Vagina (tissue), 2 donors: ENCODE results near the gene TMEM171.

Source experiments
- CTCF ChIP-seq, 3 experiments: fragments of 450-650 bp in 2 of 3; fragments of 200-600 bp in 1 of 3; sonication (generic) in 1 of 3; IDR thresholded peaks; one replicate each; pipeline ENCODE4 v1.5.1; 2017 to 2019; ENCODE audit warnings: antibody characterized with exemption in 3 of 3, mild to moderate bottlenecking in 2 of 3, moderate library complexity in 2 of 3
- POLR2A ChIP-seq, 2 donors: fragments of 450-650 bp; IDR thresholded peaks; one replicate each; pipeline ENCODE4 v1.6.1; 2017; ENCODE audit warnings: antibody characterized with exemption in 2 of 2, mild to moderate bottlenecking in 2 of 2, moderate library complexity in 2 of 2
- POLR2AphosphoS5 ChIP-seq, 2 donors: sonication (generic); formaldehyde crosslinking; IDR thresholded peaks; one replicate each; pipeline ENCODE4 v1.9.0; 2017; ENCODE audit warnings: antibody characterized with exemption in 2 of 2, mild to moderate bottlenecking in 2 of 2, low read depth in 1 of 2; ENCODE audit not compliant: insufficient read depth in 1 of 2

DNA sequence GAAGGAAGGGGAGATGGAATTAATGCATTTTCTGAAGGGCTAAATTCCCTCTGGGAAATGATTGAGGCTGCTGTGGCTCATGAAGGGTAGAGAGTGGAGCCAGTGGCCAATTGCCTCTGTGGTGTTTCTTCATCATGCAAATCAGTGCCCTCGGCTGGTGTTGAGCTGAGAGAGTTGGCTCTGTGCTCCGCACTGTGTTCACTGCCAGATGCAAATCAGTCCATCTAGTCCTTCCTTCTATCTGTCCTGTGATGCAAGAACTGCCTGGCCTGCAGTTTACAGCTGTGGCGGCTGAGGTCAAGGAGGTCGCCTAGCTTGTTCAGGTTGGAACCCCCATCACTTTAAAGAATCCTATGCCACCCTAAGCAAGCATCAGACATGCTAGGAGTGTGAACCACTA lies 6.0 kb downstream of the TMEM171 start:
- TF ChIP-seq POLR2A (IDR thresholded peaks at IDR 0.05) (no peak), CTCF (IDR thresholded peaks at IDR 0.05) (no peak), POLR2AphosphoS5 (IDR thresholded peaks at IDR 0.05; ENCODE audit: insufficient read depth in 1 of 2, low read depth in 1 of 2) (no peak)
